CD4-positive, alpha-beta T cell (primary cell): Measurements from ENCODE around the gene EXD3. TPM values are rescaled to one million over a fixed set of nuclear protein-coding genes. Genes with fewer than 3 reads are reported as not detected.

Experiments
- ATAC-seq: fragments of 200-7000 bp; cut with Tn5 transposase; one replicate; pipeline ENCODE4 v1.10.0; 2022; ENCODE audit warnings: mild to moderate bottlenecking; ENCODE audit not compliant: poor library complexity
- CTCF ChIA-PET: fragments of 350-600 bp; sonication (Branson Sonifier 250); formaldehyde crosslinking; loops from one replicate; lab custom pipeline; 2021; ENCODE audit warnings: antibody characterized with exemption, inconsistent platforms; lab: Charles Lee
- POLR2A ChIA-PET: fragments of 350-600 bp; sonication (Branson Sonifier 250); formaldehyde crosslinking; loops from one replicate; lab custom pipeline; 2021; ENCODE audit warnings: antibody characterized with exemption, inconsistent platforms; lab: Charles Lee
- DNase-seq, 14 experiments: peaks; one replicate each; pipeline ENCODE4 v3.0.0-alpha.2; 2013 to 2020; ENCODE audit warnings: mixed read lengths in 2 of 14
- H3K27ac ChIP-seq, 2 donors: one replicate each; pipeline versions ENCODE4 v1.5.1 to v1.7.0; 2013; ENCODE audit warnings: low read length in 2 of 2, low read depth in 1 of 2, mild to moderate bottlenecking in 1 of 2
- H3K27me3 ChIP-seq, 2 experiments: 1 replicate in 1 of 2; 2 replicates in 1 of 2; pipeline versions ENCODE4 v1.6.1 to v1.7.0; 2013; ENCODE audit warnings: low read length in 2 of 2, control low read depth in 1 of 2, mild to moderate bottlenecking in 1 of 2, moderate library complexity in 1 of 2; ENCODE audit not compliant: insufficient read depth in 2 of 2, control insufficient read depth in 1 of 2
- H3K36me3 ChIP-seq: one replicate; pipeline ENCODE4 v1.6.1; 2013; ENCODE audit warnings: low read length, control low read depth; ENCODE audit not compliant: insufficient read depth
- H3K4me1 ChIP-seq: one replicate; pipeline ENCODE4 v1.6.1; 2013; ENCODE audit warnings: low read length, control low read depth; ENCODE audit not compliant: insufficient read depth
- H3K4me3 ChIP-seq: one replicate; pipeline ENCODE4 v1.5.1; 2013; ENCODE audit warnings: mild to moderate bottlenecking, low read length, moderate library complexity
- H3K9me3 ChIP-seq, 2 experiments: 1 replicate in 1 of 2; 2 replicates in 1 of 2; pipeline versions ENCODE4 v1.6.1 to v1.7.0; 2013; ENCODE audit warnings: low read length in 2 of 2, mild to moderate bottlenecking in 2 of 2, control low read depth in 1 of 2, moderate library complexity in 1 of 2; ENCODE audit not compliant: control insufficient read depth in 1 of 2, insufficient read depth in 1 of 2
- H3K27ac Mint-ChIP-seq: one replicate; pipeline ENCODE4 v1.8.0; 2020; ENCODE audit warnings: mixed read lengths
- H3K27me3 Mint-ChIP-seq: one replicate; pipeline ENCODE4 v1.8.0; 2021; ENCODE audit warnings: mixed read lengths
- H3K36me3 Mint-ChIP-seq: one replicate; pipeline ENCODE4 v1.8.0; 2021; ENCODE audit warnings: low read depth, mixed read lengths
- H3K4me1 Mint-ChIP-seq: one replicate; pipeline ENCODE4 v1.8.0; 2021; ENCODE audit warnings: low read depth, mixed read lengths
- H3K4me3 Mint-ChIP-seq: one replicate; pipeline ENCODE4 v1.8.0; 2020; ENCODE audit warnings: mild to moderate bottlenecking, mixed read lengths
- H3K9me3 Mint-ChIP-seq: one replicate; pipeline ENCODE4 v1.8.0; 2020; ENCODE audit warnings: mixed read lengths
- CTCF ChIP-seq: fragments of 200-600 bp; IDR thresholded peaks from one replicate; pipeline ENCODE4 v1.8.0; 2022; ENCODE audit warnings: antibody characterized with exemption, mild to moderate bottlenecking
- intact Hi-C, 2 experiments: fragments of 100-400 bp; cut with DNase I in 1 of 2; cut with micrococcal nuclease in 1 of 2; formaldehyde crosslinking; loops; one replicate each; pipeline versions ENCODE4 v1.15.1 to v1.9.0; 2023 to 2025; cut with DNase I, micrococcal nuclease
- total RNA-seq, 174 experiments: library from RNA in 2 of 174; stranded (reverse) in 2 of 174; gene quantifications; one replicate each; pipeline ENCODE4 v1.2.3 and lab custom pipeline; 2021 to 2026

The EXD3 gene
- total RNA-seq, 2 experiments from 2014 or later = 14.9 to 16.9 TPM

GRCh38 chr9:137309368-137310188 lies 113.4 kb downstream of the EXD3 start:
- DNase-seq = peak in 1 of 14 experiments; percentile 15
- CTCF ChIA-PET = no interaction called here
- no peaks in the 10 kb centered on the region for H3K27me3 ChIP-seq
- ATAC-seq = no peak
- intact Hi-C loops = no loop called here
- Mint-ChIP-seq H3K9me3 (no peaks in the 10 kb centered on the region), H3K36me3 (no peaks in the 10 kb centered on the region), H3K27me3 (no peaks in the 10 kb centered on the region), H3K4me1 (peaks cover 6% of the 10 kb centered on the region), H3K4me3 (no peak overlapping the region), H3K27ac (no peak overlapping the region)
- POLR2A ChIA-PET = interaction anchor here (0.5 kb wide), 1 partner anchor 11 kb away, joined by 3 read pairs; no protein-coding TSS in a partner anchor
- H3K9me3 ChIP-seq = no peaks in the 10 kb centered on the region
- peaks cover 36% of the 10 kb centered on the region for H3K4me1 ChIP-seq
- no peak overlapping the region for H3K4me3 ChIP-seq
- TF ChIP-seq CTCF = no peak
- H3K27ac ChIP-seq = no peak overlapping the region
- no peaks in the 10 kb centered on the region for H3K36me3 ChIP-seq

GRCh38 chr9:137308057-137308619 lies 114.8 kb downstream of the EXD3 start:
- Mint-ChIP-seq H3K36me3 (no peaks in the 10 kb centered on the region), H3K9me3 (no peaks in the 10 kb centered on the region), H3K4me1 (peaks cover 6% of the 10 kb centered on the region), H3K27ac (no peak overlapping the region), H3K4me3 (no peak overlapping the region), H3K27me3 (no peaks in the 10 kb centered on the region)
- H3K36me3 ChIP-seq = no peaks in the 10 kb centered on the region
- CTCF ChIA-PET = no interaction called here
- POLR2A ChIA-PET = no interaction called here
- peaks cover 0 to 3% of the 10 kb centered on the region in 2 experiments for H3K9me3 ChIP-seq
- TF ChIP-seq CTCF = no peak
- no peaks in the 10 kb centered on the region for H3K27me3 ChIP-seq
- H3K27ac ChIP-seq = no peak overlapping the region
- no peak overlapping the region for H3K4me3 ChIP-seq
- intact Hi-C loops = no loop called here
- no peak for ATAC-seq
- peak in 1 of 14 experiments; percentile 26 for DNase-seq
- peaks cover 40% of the 10 kb centered on the region for H3K4me1 ChIP-seq

- ATAC-seq = no peak
- POLR2A ChIA-PET = no interaction called here
- peaks cover 6% of the 10 kb centered on the region for H3K4me1 Mint-ChIP-seq
- Histone ChIP-seq H3K27me3 (no peaks in the 10 kb centered on the region), H3K9me3 (peaks cover 0 to 3% of the 10 kb centered on the region in 2 experiments), H3K36me3 (no peaks in the 10 kb centered on the region), H3K27ac (no peak overlapping the region), H3K4me1 (peaks cover 45% of the 10 kb centered on the region), H3K4me3 (no peak overlapping the region)
- no peak overlapping the region for H3K27ac Mint-ChIP-seq
- CTCF ChIA-PET = no interaction called here
- no peaks in the 10 kb centered on the region for H3K36me3 Mint-ChIP-seq
- TF ChIP-seq CTCF = no peak
- DNase-seq = peak in 1 of 14 experiments; percentile 33
- intact Hi-C loops = no loop called here
- H3K27me3 Mint-ChIP-seq = no peaks in the 10 kb centered on the region
- H3K9me3 Mint-ChIP-seq = no peaks in the 10 kb centered on the region
- H3K4me3 Mint-ChIP-seq = peak overlapping the region; percentile 11
These were observed 115.5 kb downstream of the EXD3 start for GRCh38 chr9:137307255-137308056.
